ENCODE data around the gene BAIAP2. TPM values are rescaled to one million over a fixed set of nuclear protein-coding genes. Genes with fewer than 3 reads are reported as not detected.
A peak's percentile ranks its signal among the peaks of the same experiment; 100 is the strongest.
"Not testable (repeated sequence)": the region's sequence is repeated elsewhere in the genome, so short reads cannot be mapped to it uniquely, and the experiment has no call there.

BAIAP2 gene
- total and polyA plus RNA-seq, 10 donors: 2.8 to 33.2 (median 17.8) TPM

DNA sequence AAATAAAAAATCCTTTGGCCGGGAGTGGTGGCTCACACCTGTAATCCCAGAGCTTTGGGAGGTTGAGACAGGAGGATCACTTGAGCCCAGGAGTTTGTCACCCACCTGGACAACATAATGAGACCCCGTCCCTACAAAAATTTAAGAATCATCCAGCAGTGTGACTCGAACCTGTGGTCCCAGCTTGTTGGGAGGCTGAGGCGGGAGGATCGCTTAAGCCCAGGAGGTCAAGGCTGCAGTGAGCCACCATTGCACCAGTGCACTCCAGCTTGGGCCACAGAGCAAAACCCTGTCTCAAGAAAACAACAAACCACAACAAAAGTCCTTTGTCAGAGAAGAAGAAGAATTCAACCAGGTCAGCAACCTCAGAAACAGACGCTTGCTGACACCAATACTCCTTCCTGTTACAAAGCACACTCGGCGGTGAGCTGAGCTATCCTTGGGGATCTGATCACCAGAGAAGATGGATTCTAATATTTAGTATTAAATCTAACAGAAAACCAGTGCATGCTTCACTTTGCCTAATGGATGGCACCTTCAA lies 117.4 kb downstream of the BAIAP2 start:
- WGBS, 5 donors: 56 to 72% (median 66%) methylated on average over 5 to 8 of the region's 8 CpGs
- Histone ChIP-seq H3K27me3 (replicated peaks in 1 of 7) (peaks cover 0 to 6% (median 0%) of the 10 kb centered on the region in 7 donors), H3K4me1 (peaks cover 0 to 63% (median 38%) of the 10 kb centered on the region in 6 donors), H3K36me3 (no peaks in the 10 kb centered on the region), H3K27ac (peak overlapping the region in 5 of 8 donors; percentile 78 to 92 (median 86)), H3K9me3 (no peaks in the 10 kb centered on the region), H3K4me3 (peak overlapping the region in 1 of 8 donors; percentile 56)
- DNase-seq: peak; percentile 68
- intact Hi-C loops (cut with DNase I; ENCODE audit: low total_unique reads): no loop called here
- TF ChIP-seq POLR2AphosphoS5 (IDR thresholded peaks at IDR 0.05): no peak
- TF ChIP-seq, protein P1, sequence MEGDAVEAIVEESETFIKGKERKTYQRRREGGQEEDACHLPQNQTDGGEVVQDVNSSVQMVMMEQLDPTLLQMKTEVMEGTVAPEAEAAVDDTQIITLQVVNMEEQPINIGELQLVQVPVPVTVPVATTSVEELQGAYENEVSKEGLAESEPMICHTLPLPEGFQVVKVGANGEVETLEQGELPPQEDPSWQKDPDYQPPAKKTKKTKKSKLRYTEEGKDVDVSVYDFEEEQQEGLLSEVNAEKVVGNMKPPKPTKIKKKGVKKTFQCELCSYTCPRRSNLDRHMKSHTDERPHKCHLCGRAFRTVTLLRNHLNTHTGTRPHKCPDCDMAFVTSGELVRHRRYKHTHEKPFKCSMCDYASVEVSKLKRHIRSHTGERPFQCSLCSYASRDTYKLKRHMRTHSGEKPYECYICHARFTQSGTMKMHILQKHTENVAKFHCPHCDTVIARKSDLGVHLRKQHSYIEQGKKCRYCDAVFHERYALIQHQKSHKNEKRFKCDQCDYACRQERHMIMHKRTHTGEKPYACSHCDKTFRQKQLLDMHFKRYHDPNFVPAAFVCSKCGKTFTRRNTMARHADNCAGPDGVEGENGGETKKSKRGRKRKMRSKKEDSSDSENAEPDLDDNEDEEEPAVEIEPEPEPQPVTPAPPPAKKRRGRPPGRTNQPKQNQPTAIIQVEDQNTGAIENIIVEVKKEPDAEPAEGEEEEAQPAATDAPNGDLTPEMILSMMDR (IDR thresholded peaks at IDR 0.05 in 8 of 11, conservative IDR thresholded peaks at IDR 0.05 in 3 of 11): no peak
- TF ChIP-seq POLR2A (IDR thresholded peaks at IDR 0.05): no peak

DNA sequence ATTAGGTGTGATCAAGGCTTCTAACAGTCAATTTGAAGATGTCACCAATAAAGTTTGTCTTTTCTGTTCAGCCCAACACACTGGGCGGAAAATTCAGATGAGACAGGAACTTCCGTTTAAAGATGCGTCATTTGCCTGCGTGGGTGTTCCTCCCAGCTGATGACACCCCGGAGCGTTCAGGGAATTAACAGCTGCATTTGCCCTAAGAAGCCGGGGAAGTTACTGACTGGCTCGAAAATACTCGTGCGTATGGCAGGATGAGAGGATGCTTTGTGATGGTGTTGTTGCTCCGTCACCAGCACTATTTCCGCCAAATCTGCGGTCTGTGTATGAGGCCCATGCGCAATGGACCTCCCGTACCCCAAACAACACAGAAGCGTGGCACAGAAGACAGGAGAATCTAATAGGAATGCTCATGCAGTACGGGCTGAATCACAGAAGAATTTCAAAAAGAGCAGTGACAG lies 118.4 kb downstream of the BAIAP2 start:
- H3K4me1 ChIP-seq: peaks cover 0 to 71% (median 42%) of the 10 kb centered on the region in 6 donors
- H3K9me3 ChIP-seq: no peaks in the 10 kb centered on the region
- H3K4me3 ChIP-seq: peak overlapping the region in 1 of 8 donors; percentile 56
- no peak for DNase-seq
- H3K27me3 ChIP-seq (replicated peaks in 1 of 7): peaks cover 0 to 6% (median 0%) of the 10 kb centered on the region in 7 donors
- peaks cover 0 to 3% (median 0%) of the 10 kb centered on the region in 6 donors for H3K36me3 ChIP-seq
- 77 to 87% (median 84%) methylated on average over 17 of the region's 17 CpGs for WGBS, 5 donors
- peak in 1 of 3 donors; percentile 17 for TF ChIP-seq POLR2AphosphoS5 (IDR thresholded peaks at IDR 0.05)
- TF ChIP-seq, protein P1 (IDR thresholded peaks at IDR 0.05 in 8 of 11, conservative IDR thresholded peaks at IDR 0.05 in 3 of 11): no peak
- peak overlapping the region in 5 of 8 donors; percentile 78 to 92 (median 86) for H3K27ac ChIP-seq
- intact Hi-C loops (cut with DNase I; ENCODE audit: low total_unique reads): no loop called here

- H3K36me3 ChIP-seq; H3K4me3 ChIP-seq; intact Hi-C loops (cut with DNase I; ENCODE audit: low total_unique reads); H3K9me3 ChIP-seq; DNase-seq; H3K27me3 ChIP-seq (replicated peaks in 1 of 7): not testable (repeated sequence)
- peak overlapping the region in 3 of 8 donors; percentile 81 to 92 (median 88) for H3K27ac ChIP-seq
- 91 to 96% (median 93%) methylated on average over 9 of the region's 9 CpGs for WGBS, 5 donors
- peaks cover 0 to 71% (median 43%) of the 10 kb centered on the region in 6 donors for H3K4me1 ChIP-seq
These were observed 119.1 kb downstream of the BAIAP2 start for GRCh38 chr17:81154016-81154415.

DNA sequence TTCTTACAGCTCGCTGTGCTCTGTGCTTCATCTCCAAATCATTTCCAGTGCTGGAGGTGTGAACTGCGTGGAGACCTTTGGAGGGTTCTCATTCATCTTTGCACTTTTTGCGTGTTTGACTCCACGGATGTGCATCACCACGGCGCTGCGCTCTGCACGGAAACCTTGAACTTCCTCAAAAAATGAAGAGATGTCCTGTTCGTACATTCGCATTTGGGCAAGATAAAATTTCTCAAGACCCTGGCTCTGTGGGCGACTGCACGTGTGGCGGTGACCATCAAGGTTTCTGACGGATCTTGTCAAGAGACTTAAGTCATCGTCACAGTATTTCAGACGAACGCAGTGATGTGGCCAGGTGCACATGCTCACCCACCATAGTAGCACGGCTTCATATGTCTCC lies 120.0 kb downstream of the BAIAP2 start:
- TF ChIP-seq, protein P1 (IDR thresholded peaks at IDR 0.05 in 8 of 11, conservative IDR thresholded peaks at IDR 0.05 in 3 of 11): no peak
- no peak for TF ChIP-seq POLR2A (IDR thresholded peaks at IDR 0.05)
- TF ChIP-seq POLR2AphosphoS5 (IDR thresholded peaks at IDR 0.05): no peak
- Histone ChIP-seq H3K4me3 (no peak overlapping the region), H3K4me1 (peaks cover 0 to 71% (median 44%) of the 10 kb centered on the region in 6 donors), H3K36me3 (peaks cover 0 to 3% (median 0%) of the 10 kb centered on the region in 6 donors), H3K27me3 (replicated peaks in 1 of 7) (peaks cover 0 to 15% (median 3%) of the 10 kb centered on the region in 7 donors), H3K9me3 (no peaks in the 10 kb centered on the region), H3K27ac (peak overlapping the region in 3 of 8 donors; percentile 54 to 88 (median 55))
- intact Hi-C loops (cut with DNase I; ENCODE audit: low total_unique reads): no loop called here
- peak; percentile 77 for DNase-seq
- WGBS, 5 donors: 65 to 89% (median 73%) methylated on average over 18 of the region's 18 CpGs
